Measurements from ENCODE around the gene SLC16A10.
"Not testable (repeated sequence)": the region's sequence is repeated elsewhere in the genome, so short reads cannot be mapped to it uniquely, and the experiment has no call there.

The SLC16A10 gene

GRCh38 chr6:111189666-111190210 is 102.4 kb downstream of the SLC16A10 start:
- DNase-seq, result not testable (repeated sequence)

GRCh38 chr6:111190637-111191036 is 103.3 kb downstream of the SLC16A10 start:
- no peak for DNase-seq

GRCh38 chr6:111191136-111191535 is 103.8 kb downstream of the SLC16A10 start:
- DNase-seq, result not testable (repeated sequence)

- peak; percentile 13 for DNase-seq
These were observed 105.7 kb downstream of the SLC16A10 start for GRCh38 chr6:111192911-111193555.

GRCh38 chr6:111195656-111196055 is 108.4 kb downstream of the SLC16A10 start:
- no peak for DNase-seq

- DNase-seq, result no peak
These were observed 111.5 kb downstream of the SLC16A10 start for GRCh38 chr6:111198841-111199240.

- DNase-seq, result no peak
These were observed 112.6 kb downstream of the SLC16A10 start for GRCh38 chr6:111199935-111200334.

- DNase-seq, result no peak
These were observed 113.3 kb downstream of the SLC16A10 start for GRCh38 chr6:111200350-111201243.

GRCh38 chr6:111201244-111201554 is 113.9 kb downstream of the SLC16A10 start:
- no peak for DNase-seq

GRCh38 chr6:111201764-111202163 is 114.5 kb downstream of the SLC16A10 start:
- no peak for DNase-seq

- not testable (repeated sequence) for DNase-seq
These were observed 116.2 kb downstream of the SLC16A10 start for GRCh38 chr6:111203539-111203938.

- no peak for DNase-seq
These were observed 117.0 kb downstream of the SLC16A10 start for GRCh38 chr6:111204305-111204704.

- DNase-seq, result no peak
These were observed 117.6 kb downstream of the SLC16A10 start for GRCh38 chr6:111204881-111205280.

GRCh38 chr6:111205502-111205901 is 118.2 kb downstream of the SLC16A10 start:
- no peak for DNase-seq

- peak; percentile 18 for DNase-seq
These were observed 120.0 kb downstream of the SLC16A10 start for GRCh38 chr6:111207141-111207858.

- DNase-seq, result no peak
These were observed 121.6 kb downstream of the SLC16A10 start for GRCh38 chr6:111208933-111209332.

- peak; percentile 78 for DNase-seq
These were observed 123.0 kb downstream of the SLC16A10 start for GRCh38 chr6:111210194-111210728.

GRCh38 chr6:111211411-111212030 is 124.2 kb downstream of the SLC16A10 start:
- no peak for DNase-seq

- DNase-seq, result no peak
These were observed 125.3 kb downstream of the SLC16A10 start for GRCh38 chr6:111212625-111213024.

GRCh38 chr6:111215131-111215530 is 127.8 kb downstream of the SLC16A10 start:
- DNase-seq, result no peak

GRCh38 chr6:111219785-111220184 is 132.5 kb downstream of the SLC16A10 start:
- no peak for DNase-seq

- no peak for DNase-seq
These were observed 133.2 kb downstream of the SLC16A10 start for GRCh38 chr6:111220383-111221031.

Measured in inflammatory macrophage treated with lipopolysaccharide for 4 hours (primary cell).